Right renal cortex interstitium (tissue), 3 donors: Measurements from ENCODE around the gene KRT34. TPM values are rescaled to one million over a fixed set of nuclear protein-coding genes. Genes with fewer than 3 reads are reported as not detected.

Experiments used
- DNase-seq, 3 donors: peaks; one replicate each; pipeline ENCODE4 v3.0.0-alpha.2; 2013; ENCODE audit warnings: low read depth in 3 of 3, low spot score in 2 of 3
- polyA plus RNA-seq, 3 donors: library from polyadenylated mRNA; unstranded; fragments of 120-200 nt; gene quantifications; one replicate each; pipeline ENCODE4 v1.2.1, GENCODE V29; 2013; ENCODE audit not compliant: insufficient read length in 3 of 3

The KRT34 gene
- polyA plus RNA-seq, 3 donors: not detected

- no peak for DNase-seq
Observed at GRCh38 chr17:41334385-41335305, 47.5 kb downstream of the KRT34 start.

- DNase-seq: no peak
Observed at GRCh38 chr17:41333836-41334235, 48.3 kb downstream of the KRT34 start.

DNA sequence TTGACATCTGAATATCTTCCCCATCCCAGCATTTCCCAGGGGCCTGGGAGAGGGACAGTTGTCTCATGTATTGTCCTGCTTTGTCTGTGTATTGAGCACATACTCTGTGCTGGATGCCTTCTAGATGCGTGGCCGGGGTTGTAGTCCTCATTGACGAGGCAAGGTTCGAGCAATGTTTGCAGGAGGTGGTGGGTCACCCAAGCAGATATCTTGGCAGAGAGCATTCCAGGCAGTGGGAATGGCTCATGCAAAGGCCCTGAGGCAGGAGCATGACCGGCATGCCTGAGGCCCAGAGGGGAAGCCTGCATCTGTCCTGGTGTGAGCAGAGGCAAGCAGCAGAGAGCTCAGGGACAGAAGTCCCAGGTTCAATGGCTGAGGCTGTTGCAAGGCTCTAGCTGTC, 49.0 kb downstream of the KRT34 start:
- no peak for DNase-seq

GRCh38 chr17:41332239-41332638, 49.9 kb downstream of the KRT34 start:
- DNase-seq: no peak

DNA sequence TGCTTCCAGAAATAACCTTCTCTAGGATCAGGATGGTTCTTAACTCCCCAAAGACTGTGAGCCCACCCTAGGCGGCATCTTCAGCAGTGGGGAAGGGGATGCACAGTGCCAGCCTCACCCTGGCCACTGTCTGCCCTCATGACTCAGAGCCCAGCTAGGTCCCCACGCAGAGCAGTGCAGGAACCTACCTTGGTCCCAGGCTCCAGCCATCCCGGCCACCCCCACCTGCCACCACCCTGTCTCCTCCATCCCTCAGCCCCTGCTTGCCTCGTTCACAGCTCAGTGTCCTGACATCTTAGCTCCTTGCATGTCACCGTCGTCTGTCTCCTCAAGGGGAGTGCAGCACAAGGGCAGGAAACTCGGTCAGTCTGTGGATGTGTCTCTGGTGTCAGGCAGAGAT, 50.5 kb downstream of the KRT34 start:
- DNase-seq: no peak

- no peak for DNase-seq
Observed at GRCh38 chr17:41329279-41329948, 52.7 kb downstream of the KRT34 start.

- no peak for DNase-seq
Observed at GRCh38 chr17:41328207-41328606, 53.9 kb downstream of the KRT34 start.

Other genes with a start within 250 kb of the KRT34 start
- gene KRTAP4-6, start 241.8 kb downstream of the KRT34 start, polyA plus RNA-seq: not detected
- not detected for gene KRTAP4-5, start 232.5 kb downstream of the KRT34 start, polyA plus RNA-seq
- not detected for gene KRTAP4-4, start 221.6 kb downstream of the KRT34 start, polyA plus RNA-seq
- gene KRTAP4-3, start 214.1 kb downstream of the KRT34 start, polyA plus RNA-seq: not detected
- gene KRTAP4-2, start 204.1 kb downstream of the KRT34 start, polyA plus RNA-seq: not detected
- not detected for gene KRTAP4-1, start 197.4 kb downstream of the KRT34 start, polyA plus RNA-seq
- not detected for gene KRTAP9-1, start 192.4 kb downstream of the KRT34 start, polyA plus RNA-seq
- gene KRTAP9-2, start 155.7 kb downstream of the KRT34 start, polyA plus RNA-seq: not detected
- gene KRTAP9-3, start 149.9 kb downstream of the KRT34 start, polyA plus RNA-seq: not detected
- gene KRTAP9-8, start 144.3 kb downstream of the KRT34 start, polyA plus RNA-seq: not detected
- gene KRTAP9-4, start 132.6 kb downstream of the KRT34 start, polyA plus RNA-seq: not detected
- gene KRTAP9-9, start 126.9 kb downstream of the KRT34 start, polyA plus RNA-seq: not detected
- under 1 TPM; 0.10 to 0.14 (median 0.11) TPM for gene KRTAP9-6, start 116.9 kb downstream of the KRT34 start, polyA plus RNA-seq
- gene KRTAP9-7, start 106.6 kb downstream of the KRT34 start, polyA plus RNA-seq: not detected
- gene KRTAP29-1, start 79.5 kb downstream of the KRT34 start, polyA plus RNA-seq: not detected
- not detected for gene KRTAP16-1, start 73.0 kb downstream of the KRT34 start, polyA plus RNA-seq
- gene KRTAP17-1, start 66.6 kb downstream of the KRT34 start, polyA plus RNA-seq: not detected
- gene KRT33A, start 31.5 kb downstream of the KRT34 start, polyA plus RNA-seq: not detected
- not detected for gene KRT33B, start 12.5 kb downstream of the KRT34 start, polyA plus RNA-seq
- not detected for gene KRT31, start 15.3 kb upstream of the KRT34 start, polyA plus RNA-seq
- not detected for gene KRT37, start 42.3 kb upstream of the KRT34 start, polyA plus RNA-seq
- not detected for gene KRT38, start 58.7 kb upstream of the KRT34 start, polyA plus RNA-seq
- not detected for gene KRT32, start 85.1 kb upstream of the KRT34 start, polyA plus RNA-seq
- gene KRT35, start 98.8 kb upstream of the KRT34 start, polyA plus RNA-seq: under 1 TPM in 1 of 3 donors, not detected in 2; 0.10 TPM
- not detected for gene KRT36, start 107.6 kb upstream of the KRT34 start, polyA plus RNA-seq
- under 1 TPM in 1 of 3 donors, not detected in 2; 0.34 TPM for gene KRT13, start 123.3 kb upstream of the KRT34 start, polyA plus RNA-seq
- gene KRT15, start 136.6 kb upstream of the KRT34 start, polyA plus RNA-seq: 1 to 10 TPM in 1 of 3 donors, under 1 TPM in 2; 0.60 to 1.3 (median 0.89) TPM
- 100 to 1,000 TPM; 139 to 220 (median 177) TPM for gene KRT19, start 146.0 kb upstream of the KRT34 start, polyA plus RNA-seq
- gene KRT9, start 189.8 kb upstream of the KRT34 start, polyA plus RNA-seq: not detected
- gene KRT14, start 204.6 kb upstream of the KRT34 start, polyA plus RNA-seq: under 1 TPM; 0.28 to 0.55 (median 0.35) TPM
- gene KRT16, start 230.5 kb upstream of the KRT34 start, polyA plus RNA-seq: not detected
- gene KRT17, start 242.3 kb upstream of the KRT34 start, polyA plus RNA-seq: 1 to 10 TPM in 2 of 3 donors, under 1 TPM in 1; 0.98 to 1.6 (median 1.2) TPM